Endothelial cell (in vitro differentiated cells): Measurements from ENCODE around the gene OR52W1. TPM values are rescaled to one million over a fixed set of nuclear protein-coding genes. Genes with fewer than 3 reads are reported as not detected.

ENCODE experiments used
- DNase-seq: peaks from one replicate; pipeline ENCODE4 v3.0.0; 2021; ENCODE audit warnings: low spot score
- H3K27ac Mint-ChIP-seq: one replicate; pipeline ENCODE4 v1.8.0; 2021; ENCODE audit warnings: mixed read lengths, inconsistent platforms; ENCODE audit not compliant: unreplicated experiment
- H3K27me3 Mint-ChIP-seq: one replicate; pipeline ENCODE4 v1.8.0; 2021; ENCODE audit warnings: mild to moderate bottlenecking, moderate library complexity, mixed read lengths, inconsistent platforms; ENCODE audit not compliant: unreplicated experiment
- H3K36me3 Mint-ChIP-seq: one replicate; pipeline ENCODE4 v1.8.0; 2021; ENCODE audit warnings: mild to moderate bottlenecking, low read depth, mixed read lengths, inconsistent platforms; ENCODE audit not compliant: unreplicated experiment
- H3K4me1 Mint-ChIP-seq: one replicate; pipeline ENCODE4 v1.8.0; 2021; ENCODE audit warnings: mild to moderate bottlenecking, mixed read lengths, inconsistent platforms; ENCODE audit not compliant: unreplicated experiment
- H3K4me3 Mint-ChIP-seq: one replicate; pipeline ENCODE4 v1.8.0; 2021; ENCODE audit warnings: mild to moderate bottlenecking, mixed read lengths, inconsistent platforms; ENCODE audit not compliant: unreplicated experiment
- H3K9me3 Mint-ChIP-seq: one replicate; pipeline ENCODE4 v1.8.0; 2021; ENCODE audit warnings: mixed read lengths, inconsistent platforms; ENCODE audit not compliant: unreplicated experiment
- CTCF ChIP-seq: fragments of 200-600 bp; sonication (generic); IDR thresholded peaks from one replicate; pipeline ENCODE4 v1.5.0; 2021; ENCODE audit warnings: antibody characterized with exemption; ENCODE audit not compliant: unreplicated experiment
- total RNA-seq: library from RNA; stranded (reverse); fragmentation: NEBNext Ultra II Directional; extraction: Animal tissue kit (Norgen Biotek cat#: 25700); gene quantifications from one replicate; pipeline ENCODE4 v1.2.1, GENCODE V29; 2021; ENCODE audit not compliant: unreplicated experiment

OR52W1 gene
- total RNA-seq, 1 donor from 2014 or later = not detected

GRCh38 chr11:6204706-6205105, 5.7 kb downstream of the OR52W1 start:
- H3K4me1 Mint-ChIP-seq = no peaks in the 10 kb centered on the region

GRCh38 chr11:6205366-6205765, 6.3 kb downstream of the OR52W1 start, which contains the start of gene C11orf42:
TSS of gene C11orf42 (plus strand) at chr11:6205557. CDS start at chr11:6205616, 59 bp downstream.
- no peak for DNase-seq
- no peak within 1 kb of the TSS for H3K27ac Mint-ChIP-seq
- H3K36me3 Mint-ChIP-seq = peaks cover 9% of the 10 kb centered on the region
- H3K9me3 Mint-ChIP-seq = no peaks in the 10 kb centered on the region
- TF ChIP-seq CTCF = no peak
- no peaks in the 10 kb centered on the region for H3K27me3 Mint-ChIP-seq
- H3K4me1 Mint-ChIP-seq = no peaks in the 10 kb centered on the region
- no peak within 1 kb of the TSS for H3K4me3 Mint-ChIP-seq

More at GRCh38 chr11:6204706-6205105, 5.7 kb downstream of the OR52W1 start:
- no peak for TF ChIP-seq CTCF
- Mint-ChIP-seq H3K27ac (no peak overlapping the region), H3K9me3 (no peaks in the 10 kb centered on the region), H3K4me3 (no peak overlapping the region), H3K36me3 (peaks cover 8% of the 10 kb centered on the region), H3K27me3 (no peaks in the 10 kb centered on the region)
- no peak for DNase-seq

DNA sequence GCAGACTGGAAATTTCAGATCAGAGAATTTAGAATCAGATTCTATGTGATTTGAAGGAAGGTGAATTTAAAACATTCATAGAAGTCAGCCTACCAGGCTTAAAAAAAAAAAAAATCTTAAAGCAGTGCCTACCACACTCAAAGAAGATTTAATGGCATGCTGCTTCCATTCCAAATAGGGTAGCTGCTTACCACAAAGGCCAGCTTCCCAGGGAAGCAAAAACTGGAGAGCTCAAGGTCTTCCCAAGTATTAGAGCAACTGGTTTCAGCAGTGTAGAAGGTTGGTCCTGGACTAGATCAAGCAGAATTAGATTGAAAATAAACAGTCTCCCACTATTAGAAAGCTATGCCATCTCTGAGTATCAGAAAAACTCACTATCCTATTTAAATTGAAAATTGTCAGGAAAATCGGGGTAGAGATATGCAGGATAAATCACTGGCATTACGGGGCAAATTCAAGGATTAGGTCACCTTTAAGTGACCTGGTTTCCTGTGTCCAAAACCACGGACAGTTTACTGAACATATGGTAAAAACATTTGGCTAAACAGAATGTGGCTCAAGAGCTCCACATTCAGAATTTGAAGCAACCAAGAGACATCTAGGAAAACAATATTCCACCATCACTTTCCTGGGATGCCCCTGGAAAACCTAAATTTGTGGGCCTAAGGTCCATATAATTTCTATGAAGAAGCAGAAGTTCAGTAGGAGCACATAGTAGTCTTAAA, 7.6 kb downstream of the OR52W1 start:
- TF ChIP-seq CTCF = no peak
- Mint-ChIP-seq H3K9me3 (no peaks in the 10 kb centered on the region), H3K4me3 (no peak overlapping the region), H3K4me1 (no peaks in the 10 kb centered on the region), H3K27me3 (no peaks in the 10 kb centered on the region), H3K36me3 (peaks cover 12% of the 10 kb centered on the region), H3K27ac (no peak overlapping the region)
- no peak for DNase-seq

DNA sequence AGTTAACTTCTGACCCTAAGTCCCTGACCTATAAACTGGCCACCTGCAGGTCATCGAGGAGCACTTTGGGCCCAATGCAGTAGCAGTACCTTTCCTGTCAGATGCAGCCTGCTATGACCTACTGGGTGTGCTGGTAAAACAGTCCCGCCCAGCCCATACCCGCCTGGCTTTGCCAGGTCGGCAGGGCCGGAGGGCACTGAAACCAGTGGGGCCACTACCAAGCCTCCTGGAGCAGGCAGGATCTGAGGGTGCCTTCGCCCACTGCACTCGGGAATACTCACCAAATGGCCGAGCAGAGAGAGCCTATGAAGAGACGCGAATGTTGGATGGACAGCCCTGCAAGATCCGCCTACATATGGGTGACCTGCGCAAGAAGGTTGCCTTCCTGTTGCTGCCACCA, 10.8 kb downstream of the OR52W1 start:
- H3K9me3 Mint-ChIP-seq = no peaks in the 10 kb centered on the region
- H3K36me3 Mint-ChIP-seq = peaks cover 12% of the 10 kb centered on the region
- no peak overlapping the region for H3K4me3 Mint-ChIP-seq
- TF ChIP-seq CTCF = no peak
- H3K27me3 Mint-ChIP-seq = no peaks in the 10 kb centered on the region
- H3K4me1 Mint-ChIP-seq = no peaks in the 10 kb centered on the region
- DNase-seq = no peak
- no peak overlapping the region for H3K27ac Mint-ChIP-seq

GRCh38 chr11:6210274-6210955, 11.4 kb downstream of the OR52W1 start:
- H3K4me1 Mint-ChIP-seq = no peaks in the 10 kb centered on the region
- H3K9me3 Mint-ChIP-seq = no peaks in the 10 kb centered on the region
- no peak overlapping the region for H3K4me3 Mint-ChIP-seq
- no peak for TF ChIP-seq CTCF
- H3K27me3 Mint-ChIP-seq = no peaks in the 10 kb centered on the region
- H3K27ac Mint-ChIP-seq = no peak overlapping the region
- DNase-seq = no peak
- H3K36me3 Mint-ChIP-seq = peaks cover 12% of the 10 kb centered on the region
